ENCODE data around the gene CIRBP.
A peak's percentile ranks its signal among the peaks of the same experiment; 100 is the strongest.

- TF ChIP-seq CTCF (IDR thresholded peaks at IDR 0.05) (peak in 1 of 3 experiments; percentile 11), POLR2A (IDR thresholded peaks at IDR 0.05) (peak; percentile 46)
Observed at GRCh38 chr19:1241417-1242095, 27.6 kb upstream of the CIRBP start, which contains the start of gene ATP5F1D.
